Spleen (tissue), 11 donors: ENCODE results near the gene RPTOR. TPM values are rescaled to one million over a fixed set of nuclear protein-coding genes. Genes with fewer than 3 reads are reported as not detected.

Experiments used
- DNase-seq: peaks from one replicate; pipeline ENCODE4 v3.0.0-alpha.2; 2020
- H3K27ac ChIP-seq, 8 donors: fragments of 200-600 bp; sonication (generic) in 7 of 8; 1 replicate in 4 of 8; 2 replicates in 4 of 8; pipeline versions ENCODE4 v1.5.0 to v1.8.0; 2016 to 2021; ENCODE audit warnings: inconsistent platforms in 4 of 8, mild to moderate bottlenecking in 4 of 8, moderate library complexity in 1 of 8
- H3K27me3 ChIP-seq, 7 donors: fragments of 200-600 bp; sonication (generic) in 6 of 7; replicated peaks in 1 of 7; 1 replicate in 4 of 7; 2 replicates in 3 of 7; pipeline versions ENCODE4 v1.5.0 to v1.8.0; 2016 to 2021; ENCODE audit warnings: inconsistent platforms in 3 of 7, mild to moderate bottlenecking in 1 of 7
- H3K36me3 ChIP-seq, 6 donors: fragments of 200-600 bp; sonication (generic) in 5 of 6; 1 replicate in 4 of 6; 2 replicates in 2 of 6; pipeline versions ENCODE4 v1.5.0 to v1.8.0; 2016 to 2021; ENCODE audit warnings: inconsistent platforms in 2 of 6
- H3K4me1 ChIP-seq, 6 donors: fragments of 200-600 bp; sonication (generic) in 5 of 6; 1 replicate in 3 of 6; 2 replicates in 3 of 6; pipeline versions ENCODE4 v1.5.0 to v1.8.0; 2016 to 2021; ENCODE audit warnings: inconsistent platforms in 3 of 6
- H3K4me3 ChIP-seq, 8 donors: fragments of 200-600 bp; sonication (generic) in 7 of 8; 1 replicate in 4 of 8; 2 replicates in 4 of 8; pipeline versions ENCODE4 v1.5.0 to v1.8.0; 2016 to 2021; ENCODE audit warnings: inconsistent platforms in 4 of 8, mild to moderate bottlenecking in 4 of 8, moderate library complexity in 2 of 8
- H3K9me3 ChIP-seq, 8 donors: fragments of 200-600 bp; sonication (generic) in 7 of 8; 1 replicate in 4 of 8; 2 replicates in 4 of 8; pipeline versions ENCODE4 v1.5.0 to v1.8.0; 2016 to 2021; ENCODE audit warnings: inconsistent platforms in 4 of 8
- CTCF ChIP-seq, 11 experiments: fragments of 200-600 bp in 7 of 11; fragments of 450-650 bp in 4 of 11; sonication (generic) in 4 of 11; IDR thresholded peaks in 8 of 11; conservative IDR thresholded peaks in 3 of 11; 1 replicate in 7 of 11; 2 replicates in 4 of 11; pipeline versions ENCODE4 v1.4.0 to v1.8.0; 2016 to 2021; ENCODE audit warnings: antibody characterized with exemption in 11 of 11, inconsistent platforms in 4 of 11, mild to moderate bottlenecking in 1 of 11
- POLR2A ChIP-seq, 3 donors: fragments of 450-650 bp; IDR thresholded peaks; one replicate each; pipeline ENCODE4 v1.5.1; 2017; ENCODE audit warnings: antibody characterized with exemption in 3 of 3, mild to moderate bottlenecking in 1 of 3
- POLR2AphosphoS5 ChIP-seq, 3 donors: sonication (generic); formaldehyde crosslinking; IDR thresholded peaks; one replicate each; pipeline ENCODE4 v1.5.1; 2017; ENCODE audit warnings: antibody characterized with exemption in 3 of 3
- WGBS, 5 donors: extraction: QIAGEN DNeasy Blood & Tissue Kit in 3 of 5; methylation state at CpG; one replicate each; pipeline versions ENCODE4 v1.1.5 to v1.1.7; 2013 to 2018; 5-methylcytosine and 5-hydroxymethylcytosine counted together
- intact Hi-C: fragments of 100-400 bp; cut with DNase I; formaldehyde crosslinking; loops from one replicate; pipeline ENCODE4 v1.15.0; 2023; ENCODE audit warnings: low total_unique reads
- polyA plus RNA-seq, 3 donors: library from polyadenylated mRNA; stranded (reverse); fragments of 200-250 nt; gene quantifications; one replicate each; pipeline ENCODE4 v1.2.1, GENCODE V29; 2013
- total RNA-seq, 7 donors: library from RNA; depleted of rRNA in 3 of 7; stranded (reverse); fragments of >200 nt in 3 of 7; fragmentation: NEBNext Ultra II Directional in 4 of 7; extraction: Animal tissue kit (Norgen Biotek cat#: 25700) in 4 of 7; gene quantifications; one replicate each; pipeline versions ENCODE4 v1.1.0 to v1.2.1, GENCODE V29; 2016 to 2021
- donor health status: healthy with polysubstance abuse.
- donor health status: DM: no; HTN: no; CAD: no; lungs with moderate emphysema.
- donor health status: DM: no; HTN: no; CAD: no.
- donor health status: Bipolar disorder and iron deficiency.
- donor health status: healthy.
- donor health status: DM: no; HTN: no; CAD: no.
- donor health status: DM: yes; HTN: yes; CAD: no.

RPTOR gene
- total and polyA plus RNA-seq, 10 donors, result 3.1 to 61.2 (median 40.7) TPM

DNA sequence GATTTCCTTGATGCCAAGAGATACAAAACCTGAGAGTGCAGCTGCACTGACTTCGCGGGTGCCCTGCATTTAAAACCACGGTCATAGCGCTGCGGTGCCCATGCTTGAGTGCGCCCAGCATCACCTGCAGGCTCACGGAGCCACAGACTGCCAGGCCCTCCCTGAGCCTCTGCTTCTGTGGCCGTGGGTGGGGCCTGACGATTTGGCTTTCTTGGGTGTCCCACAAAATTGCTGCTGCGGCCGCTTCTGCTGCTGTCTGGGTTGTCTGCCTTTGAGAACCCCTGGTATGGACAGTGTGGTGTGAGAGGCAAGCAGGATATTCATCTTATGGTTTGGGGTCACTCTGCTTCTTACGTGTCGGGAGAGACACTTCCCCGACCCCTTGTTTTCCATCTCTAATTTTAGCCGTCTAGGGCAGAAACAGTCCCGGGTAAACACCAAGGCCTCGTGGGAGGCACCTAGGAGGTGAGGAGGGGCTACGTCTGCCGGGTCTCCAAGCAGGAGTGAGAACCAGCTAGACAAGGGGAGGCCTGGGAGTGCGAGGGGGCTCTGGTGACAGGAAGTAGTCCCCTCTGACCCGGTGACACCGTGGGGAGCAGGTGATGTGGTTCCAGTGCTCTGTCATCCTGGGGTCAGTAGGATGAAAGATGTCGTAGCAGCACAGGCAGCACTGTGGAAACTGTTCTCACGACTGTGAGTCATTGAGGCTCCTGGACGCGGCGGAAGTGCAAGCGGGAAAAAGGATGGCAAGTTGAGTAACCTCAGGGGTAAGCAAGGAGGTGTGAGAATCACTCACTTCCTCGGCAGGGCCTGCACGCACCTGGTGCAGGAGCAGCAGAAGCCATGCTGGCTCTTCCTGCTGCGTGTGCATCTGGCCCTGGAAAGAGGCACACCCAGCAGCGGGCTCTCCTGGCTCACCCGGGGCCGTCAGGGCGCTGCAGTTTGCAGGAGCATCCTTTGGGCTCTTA is 176.3 kb downstream of the RPTOR start:
- peak overlapping the region in 3 of 8 donors; percentile 52 to 63 (median 55) for H3K27ac ChIP-seq
- H3K4me1 ChIP-seq, result peaks cover 0 to 41% (median 13%) of the 10 kb centered on the region in 6 donors
- H3K9me3 ChIP-seq, result no peaks in the 10 kb centered on the region
- intact Hi-C loops, result no loop called here
- 75 to 81% (median 77%) methylated on average over 34 to 35 of the region's 35 CpGs for WGBS, 5 donors
- peak overlapping the region in 1 of 8 donors; percentile 25 for H3K4me3 ChIP-seq
- H3K27me3 ChIP-seq, result no peaks in the 10 kb centered on the region
- DNase-seq, result no peak
- TF ChIP-seq POLR2A (IDR thresholded peaks at IDR 0.05), result no peak
- peak; percentile 33 to 50 (median 49) for TF ChIP-seq POLR2AphosphoS5 (IDR thresholded peaks at IDR 0.05)
- no peak for TF ChIP-seq CTCF (IDR thresholded peaks at IDR 0.05 in 8 of 11, conservative IDR thresholded peaks at IDR 0.05 in 3 of 11)
- no peaks in the 10 kb centered on the region for H3K36me3 ChIP-seq

- TF ChIP-seq POLR2A (IDR thresholded peaks at IDR 0.05) (no peak), CTCF (IDR thresholded peaks at IDR 0.05 in 8 of 11, conservative IDR thresholded peaks at IDR 0.05 in 3 of 11) (no peak), POLR2AphosphoS5 (IDR thresholded peaks at IDR 0.05) (no peak)
- 67 to 81% (median 80%) methylated on average over 3 of the region's 3 CpGs for WGBS, 5 donors
- Histone ChIP-seq H3K36me3 (peaks cover 0 to 6% (median 0%) of the 10 kb centered on the region in 6 donors), H3K9me3 (no peaks in the 10 kb centered on the region), H3K27ac (no peak overlapping the region), H3K27me3 (no peaks in the 10 kb centered on the region), H3K4me1 (peaks cover 0 to 59% (median 24%) of the 10 kb centered on the region in 6 donors), H3K4me3 (no peak overlapping the region)
- intact Hi-C loops, result no loop called here
- no peak for DNase-seq
Measured at GRCh38 chr17:80722661-80723060, 178.0 kb downstream of the RPTOR start.

GRCh38 chr17:80724775-80725266 is 180.2 kb downstream of the RPTOR start:
- peaks cover 0 to 6% (median 0%) of the 10 kb centered on the region in 6 donors for H3K36me3 ChIP-seq
- H3K4me3 ChIP-seq, result no peak overlapping the region
- H3K9me3 ChIP-seq, result no peaks in the 10 kb centered on the region
- 84 to 92% (median 90%) methylated on average over 16 of the region's 16 CpGs for WGBS, 5 donors
- H3K27me3 ChIP-seq, result no peaks in the 10 kb centered on the region
- TF ChIP-seq POLR2A (IDR thresholded peaks at IDR 0.05) (no peak), POLR2AphosphoS5 (IDR thresholded peaks at IDR 0.05) (no peak), CTCF (IDR thresholded peaks at IDR 0.05 in 8 of 11, conservative IDR thresholded peaks at IDR 0.05 in 3 of 11) (no peak)
- H3K4me1 ChIP-seq, result peaks cover 0 to 61% (median 24%) of the 10 kb centered on the region in 6 donors
- H3K27ac ChIP-seq, result no peak overlapping the region
- intact Hi-C loops, result no loop called here
- no peak for DNase-seq

DNA sequence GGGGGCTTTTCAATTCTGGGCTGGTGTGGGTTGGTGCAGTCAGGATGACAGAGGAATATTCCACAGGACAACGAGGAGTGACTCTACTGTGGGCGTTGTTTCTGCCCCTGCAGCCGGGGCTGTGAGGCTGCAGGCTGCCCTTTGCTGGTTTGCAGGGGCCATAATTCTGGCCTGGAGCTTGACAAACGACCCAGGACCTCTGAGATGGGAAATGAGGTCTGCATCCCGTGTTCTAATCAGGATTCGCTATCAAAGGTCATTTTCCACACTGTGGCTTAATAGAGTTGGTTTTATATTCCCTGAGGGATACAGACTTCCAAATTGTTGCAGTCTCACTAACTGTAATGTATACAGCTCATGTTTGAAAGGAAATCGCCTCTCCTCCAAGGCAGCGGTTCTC is 180.9 kb downstream of the RPTOR start:
- H3K27me3 ChIP-seq, result no peaks in the 10 kb centered on the region
- H3K36me3 ChIP-seq, result peaks cover 0 to 7% (median 0%) of the 10 kb centered on the region in 6 donors
- intact Hi-C loops, result no loop called here
- no peak overlapping the region for H3K4me3 ChIP-seq
- H3K27ac ChIP-seq, result no peak overlapping the region
- H3K4me1 ChIP-seq, result peaks cover 0 to 59% (median 24%) of the 10 kb centered on the region in 6 donors
- WGBS, 5 donors, result 58 to 93% (median 78%) methylated on average over 8 of the region's 8 CpGs
- DNase-seq, result no peak
- peak in 1 of 3 donors; percentile 15 for TF ChIP-seq POLR2AphosphoS5 (IDR thresholded peaks at IDR 0.05)
- no peak for TF ChIP-seq POLR2A (IDR thresholded peaks at IDR 0.05)
- no peaks in the 10 kb centered on the region for H3K9me3 ChIP-seq
